ENCODE results near the gene MLYCD. TPM values are rescaled to one million over a fixed set of nuclear protein-coding genes. Genes with fewer than 3 reads are reported as not detected.

The MLYCD gene
- total RNA-seq, 6 experiments from 2014 or later, result 6.6 to 15.6 (median 11.3) TPM

- H3K9me3 ChIP-seq, result no peaks in the 10 kb centered on the region
- peaks cover 0 to 78% (median 40%) of the 10 kb centered on the region in 4 donors for H3K36me3 ChIP-seq
- H3K27ac ChIP-seq, result no peak overlapping the region
- no peak for ATAC-seq
- no peaks in the 10 kb centered on the region for H3K27me3 ChIP-seq
- TF ChIP-seq, protein P1, sequence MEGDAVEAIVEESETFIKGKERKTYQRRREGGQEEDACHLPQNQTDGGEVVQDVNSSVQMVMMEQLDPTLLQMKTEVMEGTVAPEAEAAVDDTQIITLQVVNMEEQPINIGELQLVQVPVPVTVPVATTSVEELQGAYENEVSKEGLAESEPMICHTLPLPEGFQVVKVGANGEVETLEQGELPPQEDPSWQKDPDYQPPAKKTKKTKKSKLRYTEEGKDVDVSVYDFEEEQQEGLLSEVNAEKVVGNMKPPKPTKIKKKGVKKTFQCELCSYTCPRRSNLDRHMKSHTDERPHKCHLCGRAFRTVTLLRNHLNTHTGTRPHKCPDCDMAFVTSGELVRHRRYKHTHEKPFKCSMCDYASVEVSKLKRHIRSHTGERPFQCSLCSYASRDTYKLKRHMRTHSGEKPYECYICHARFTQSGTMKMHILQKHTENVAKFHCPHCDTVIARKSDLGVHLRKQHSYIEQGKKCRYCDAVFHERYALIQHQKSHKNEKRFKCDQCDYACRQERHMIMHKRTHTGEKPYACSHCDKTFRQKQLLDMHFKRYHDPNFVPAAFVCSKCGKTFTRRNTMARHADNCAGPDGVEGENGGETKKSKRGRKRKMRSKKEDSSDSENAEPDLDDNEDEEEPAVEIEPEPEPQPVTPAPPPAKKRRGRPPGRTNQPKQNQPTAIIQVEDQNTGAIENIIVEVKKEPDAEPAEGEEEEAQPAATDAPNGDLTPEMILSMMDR (IDR thresholded peaks at IDR 0.05), result no peak
- TF ChIP-seq POLR2A (IDR thresholded peaks at IDR 0.05), result no peak
- peaks cover 0 to 19% (median 0%) of the 10 kb centered on the region in 4 donors for H3K4me1 ChIP-seq
- no peak for DNase-seq
- H3K4me3 ChIP-seq, result no peak overlapping the region
- 56% methylated on average over 7 of the region's 21 CpGs for WGBS (ENCODE audit: insufficient coverage, low coverage, low lambda C conversion rate, missing lambda C conversion rate)
- intact Hi-C loops (cut with DNase I), result no loop called here
Measured at GRCh38 chr16:83958137-83958845, 59.4 kb downstream of the MLYCD start.

- intact Hi-C loops (cut with DNase I), result no loop called here
- H3K4me3 ChIP-seq, result no peak overlapping the region
- no peak overlapping the region for H3K27ac ChIP-seq
- TF ChIP-seq, protein P1 (IDR thresholded peaks at IDR 0.05), result no peak
- TF ChIP-seq POLR2A (IDR thresholded peaks at IDR 0.05), result no peak
- DNase-seq, result no peak
- no peak for ATAC-seq
- 62% methylated on average over 12 of the region's 21 CpGs for WGBS (ENCODE audit: insufficient coverage, low coverage, low lambda C conversion rate, missing lambda C conversion rate)
- peaks cover 0 to 19% (median 0%) of the 10 kb centered on the region in 4 donors for H3K4me1 ChIP-seq
- H3K9me3 ChIP-seq, result no peaks in the 10 kb centered on the region
- peaks cover 0 to 85% (median 43%) of the 10 kb centered on the region in 4 donors for H3K36me3 ChIP-seq
- no peaks in the 10 kb centered on the region for H3K27me3 ChIP-seq
Measured at GRCh38 chr16:83958846-83959565, 60.1 kb downstream of the MLYCD start.

GRCh38 chr16:83959656-83960434 lies 60.9 kb downstream of the MLYCD start:
- DNase-seq (no peak), ATAC-seq (no peak)
- no peak for TF ChIP-seq POLR2A (IDR thresholded peaks at IDR 0.05)
- TF ChIP-seq, protein P1 (IDR thresholded peaks at IDR 0.05), result no peak
- no peak overlapping the region for H3K27ac ChIP-seq
- no peaks in the 10 kb centered on the region for H3K9me3 ChIP-seq
- peaks cover 0 to 19% (median 0%) of the 10 kb centered on the region in 4 donors for H3K4me1 ChIP-seq
- 52% methylated on average over 8 of the region's 12 CpGs for WGBS (ENCODE audit: insufficient coverage, low coverage, low lambda C conversion rate, missing lambda C conversion rate)
- H3K27me3 ChIP-seq, result no peaks in the 10 kb centered on the region
- intact Hi-C loops (cut with DNase I), result loop anchor here in 1 of 2 donors (10.0 kb wide), 1 partner anchor 105 kb away; no protein-coding TSS in a partner anchor
- no peak overlapping the region for H3K4me3 ChIP-seq
- H3K36me3 ChIP-seq, result peaks cover 0 to 94% (median 47%) of the 10 kb centered on the region in 4 donors

GRCh38 chr16:83960521-83961249 lies 61.8 kb downstream of the MLYCD start:
- Histone ChIP-seq H3K9me3 (no peaks in the 10 kb centered on the region), H3K27me3 (no peaks in the 10 kb centered on the region), H3K4me1 (peaks cover 0 to 14% (median 0%) of the 10 kb centered on the region in 4 donors), H3K27ac (no peak overlapping the region), H3K4me3 (no peak overlapping the region), H3K36me3 (peaks cover 0 to 98% (median 50%) of the 10 kb centered on the region in 4 donors)
- peak in 1 of 3 donors; percentile 45 for DNase-seq
- ATAC-seq, result no peak
- peak; percentile 10 for TF ChIP-seq POLR2A (IDR thresholded peaks at IDR 0.05)
- TF ChIP-seq, protein P1 (IDR thresholded peaks at IDR 0.05), result no peak
- WGBS (ENCODE audit: insufficient coverage, low coverage, low lambda C conversion rate, missing lambda C conversion rate), result 87% methylated on average over 10 of the region's 29 CpGs
- intact Hi-C loops (cut with DNase I), result loop anchor here in 1 of 2 donors (10.0 kb wide), 1 partner anchor 104 kb away; no protein-coding TSS in a partner anchor

Measured in right lobe of liver (tissue), 6 donors.